OCI-M2 (cell line): Measurements from ENCODE around the gene RORC.

Experiments
- DNase-seq: peaks from one replicate; lab custom pipeline; 2025; ENCODE audit not compliant: unreplicated experiment; lab: John Stamatoyannopoulos, UW

The RORC gene

GRCh38 chr1:151828921-151829320 is 2.7 kb downstream of the RORC start:
- DNase-seq = no peak

GRCh38 chr1:151827853-151828252 is 3.7 kb downstream of the RORC start:
- DNase-seq = no peak

GRCh38 chr1:151825751-151826660 is 5.6 kb downstream of the RORC start:
- no peak for DNase-seq

- DNase-seq = no peak
These were observed 6.4 kb downstream of the RORC start for GRCh38 chr1:151825204-151825603.

GRCh38 chr1:151823175-151823574 is 8.4 kb downstream of the RORC start:
- no peak for DNase-seq

GRCh38 chr1:151822404-151822803 is 9.2 kb downstream of the RORC start:
- DNase-seq = no peak

GRCh38 chr1:151820940-151821339 is 10.7 kb downstream of the RORC start:
- no peak for DNase-seq

GRCh38 chr1:151819976-151820623 is 11.5 kb downstream of the RORC start:
- DNase-seq = no peak

GRCh38 chr1:151819227-151819835 is 12.3 kb downstream of the RORC start:
- no peak for DNase-seq

GRCh38 chr1:151817353-151817730 is 14.3 kb downstream of the RORC start:
- DNase-seq = no peak

GRCh38 chr1:151816548-151817352 is 14.9 kb downstream of the RORC start:
- DNase-seq = no peak

GRCh38 chr1:151815716-151816327 is 15.8 kb downstream of the RORC start:
- DNase-seq = no peak

GRCh38 chr1:151814971-151815545 is 16.5 kb downstream of the RORC start:
- DNase-seq = no peak

- DNase-seq = no peak
These were observed 17.2 kb downstream of the RORC start for GRCh38 chr1:151814426-151814825.

- no peak for DNase-seq
These were observed 18.2 kb downstream of the RORC start for GRCh38 chr1:151813271-151813977.

GRCh38 chr1:151811181-151811580 is 20.4 kb downstream of the RORC start:
- DNase-seq = no peak

GRCh38 chr1:151809985-151810556 is 21.5 kb downstream of the RORC start:
- DNase-seq = no peak

- no peak for DNase-seq
These were observed 22.2 kb downstream of the RORC start for GRCh38 chr1:151809290-151809984.

GRCh38 chr1:151807766-151808165 is 23.8 kb downstream of the RORC start:
- no peak for DNase-seq
